Measurements from ENCODE around the gene FOXP3.
"Not testable (repeated sequence)": the region's sequence is repeated elsewhere in the genome, so short reads cannot be mapped to it uniquely, and the experiment has no call there.

The FOXP3 gene

GRCh38 chrX:49264460-49264859 lies at the start of gene FOXP3:
FOXP3 (minus strand) TSS chrX:49264710; CDS start chrX:49258505, 6,205 bp downstream.
- H3K4me3 ChIP-seq (ENCODE audit: low read length) = no peak within 1 kb of the TSS
- no peak for TF ChIP-seq CTCF (IDR thresholded peaks at IDR 0.05; ENCODE audit: insufficient read depth, low read depth, low read length, missing control alignments)

GRCh38 chrX:49312176-49312575 lies 47.7 kb upstream of the FOXP3 start:
- H3K4me3 ChIP-seq (ENCODE audit: low read length) = no peak overlapping the region
- DNase-seq (ENCODE audit: low read depth) = peak; percentile 2
- TF ChIP-seq CTCF (IDR thresholded peaks at IDR 0.05; ENCODE audit: insufficient read depth, low read depth, low read length, missing control alignments) = no peak

More at GRCh38 chrX:49264460-49264859, at the start of gene FOXP3:
- DNase-seq (ENCODE audit: low read depth) = no peak

GRCh38 chrX:49310371-49310770 lies 45.9 kb upstream of the FOXP3 start:
- no peak overlapping the region for H3K4me3 ChIP-seq (ENCODE audit: low read length)
- peak; percentile 6 for DNase-seq (ENCODE audit: low read depth)
- no peak for TF ChIP-seq CTCF (IDR thresholded peaks at IDR 0.05; ENCODE audit: insufficient read depth, low read depth, low read length, missing control alignments)

GRCh38 chrX:49309401-49309981 lies 45.0 kb upstream of the FOXP3 start:
- no peak for TF ChIP-seq CTCF (IDR thresholded peaks at IDR 0.05; ENCODE audit: insufficient read depth, low read depth, low read length, missing control alignments)
- DNase-seq (ENCODE audit: low read depth) = peak; percentile 2
- no peak overlapping the region for H3K4me3 ChIP-seq (ENCODE audit: low read length)

- no peak for TF ChIP-seq CTCF (IDR thresholded peaks at IDR 0.05; ENCODE audit: insufficient read depth, low read depth, low read length, missing control alignments)
- H3K4me3 ChIP-seq (ENCODE audit: low read length) = no peak overlapping the region
- DNase-seq (ENCODE audit: low read depth) = no peak
These were observed 44.2 kb upstream of the FOXP3 start for GRCh38 chrX:49308604-49309269.

GRCh38 chrX:49307775-49308174 lies 43.3 kb upstream of the FOXP3 start:
- not testable (repeated sequence) for DNase-seq (ENCODE audit: low read depth); H3K4me3 ChIP-seq (ENCODE audit: low read length)

GRCh38 chrX:49303346-49303745 lies 38.8 kb upstream of the FOXP3 start, which contains the start of gene GAGE10:
GAGE10 (plus strand) TSS chrX:49303646; CDS start chrX:49304860, 1,214 bp downstream.
- no peak within 1 kb of the TSS for H3K4me3 ChIP-seq (ENCODE audit: low read length)
- DNase-seq (ENCODE audit: low read depth) = no peak
- no peak for TF ChIP-seq CTCF (IDR thresholded peaks at IDR 0.05; ENCODE audit: insufficient read depth, low read depth, low read length, missing control alignments)
